NCI-H2196 (cell line): ENCODE data around the gene MOB3C.
A peak's percentile ranks its signal among the peaks of the same experiment; 100 is the strongest.

ENCODE experiments used
- DNase-seq: peaks from one replicate; lab custom pipeline; 2025; ENCODE audit not compliant: unreplicated experiment; lab: John Stamatoyannopoulos, UW

The MOB3C gene

DNA sequence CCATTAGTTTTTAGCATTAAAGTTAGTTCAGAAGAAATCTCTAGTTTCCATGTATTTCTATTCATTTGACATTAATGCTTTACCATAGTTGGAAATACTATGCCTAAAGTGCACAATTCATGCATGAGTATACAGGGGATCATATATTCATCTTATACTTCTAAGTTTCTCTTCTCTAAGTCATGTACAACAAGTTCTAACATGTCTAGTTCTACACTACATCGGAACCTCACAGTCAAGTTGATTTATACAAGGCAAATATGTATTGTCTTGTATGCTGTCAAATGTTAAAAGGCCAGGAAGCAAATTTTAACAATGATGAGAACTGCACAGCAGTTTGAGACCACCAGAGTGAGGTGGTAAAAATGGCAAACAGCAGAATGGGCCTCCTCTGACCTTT is 22.9 kb upstream of the MOB3C start:
- DNase-seq, result no peak

DNA sequence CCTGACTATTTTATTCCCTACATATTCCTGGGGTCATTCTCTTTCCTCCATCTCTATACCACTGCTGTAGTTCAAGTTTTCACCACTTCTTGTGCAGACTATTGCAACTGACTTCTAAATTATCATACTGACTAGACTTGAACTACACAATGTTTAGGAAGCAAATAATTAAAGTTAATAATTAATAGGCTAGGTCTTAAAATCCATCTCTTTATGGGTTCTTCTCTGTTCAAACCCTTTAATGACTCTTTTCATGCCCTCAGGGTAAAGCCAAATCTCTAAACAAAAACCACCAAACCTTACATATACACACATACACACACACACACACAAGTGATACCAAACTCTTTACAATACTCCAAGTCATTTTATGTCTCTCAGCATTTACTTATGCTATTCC is 22.3 kb upstream of the MOB3C start:
- no peak for DNase-seq

DNA sequence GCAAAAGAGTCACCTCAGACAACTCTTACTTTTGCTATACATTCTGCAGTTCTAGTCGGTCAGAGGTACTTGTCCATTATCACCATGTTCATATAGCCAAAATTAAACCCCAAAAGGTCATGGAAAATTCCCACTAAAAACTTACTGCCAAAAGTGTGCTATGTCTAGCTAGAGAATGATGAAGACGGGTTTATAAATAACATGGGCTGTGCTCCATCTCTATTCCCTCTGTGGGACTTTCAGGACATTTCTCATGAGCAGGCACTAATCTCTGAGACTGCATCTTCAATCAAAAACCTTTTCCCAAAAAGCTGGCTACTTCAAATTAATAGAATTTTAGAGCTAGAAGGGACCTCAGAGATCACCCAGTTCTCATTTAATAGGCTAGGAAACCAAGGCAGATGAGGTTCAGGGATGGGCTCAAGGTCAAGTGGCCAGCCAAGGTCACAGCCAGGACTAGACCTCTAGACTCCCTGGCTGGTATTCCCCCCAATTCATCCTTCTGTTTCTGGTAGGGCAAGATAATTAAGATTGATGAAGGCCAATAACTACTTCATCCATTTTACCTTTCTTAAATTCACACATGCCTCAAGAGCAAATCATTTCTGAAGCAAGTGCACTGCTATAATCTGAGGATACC is 21.0 kb upstream of the MOB3C start:
- DNase-seq, result no peak

DNA sequence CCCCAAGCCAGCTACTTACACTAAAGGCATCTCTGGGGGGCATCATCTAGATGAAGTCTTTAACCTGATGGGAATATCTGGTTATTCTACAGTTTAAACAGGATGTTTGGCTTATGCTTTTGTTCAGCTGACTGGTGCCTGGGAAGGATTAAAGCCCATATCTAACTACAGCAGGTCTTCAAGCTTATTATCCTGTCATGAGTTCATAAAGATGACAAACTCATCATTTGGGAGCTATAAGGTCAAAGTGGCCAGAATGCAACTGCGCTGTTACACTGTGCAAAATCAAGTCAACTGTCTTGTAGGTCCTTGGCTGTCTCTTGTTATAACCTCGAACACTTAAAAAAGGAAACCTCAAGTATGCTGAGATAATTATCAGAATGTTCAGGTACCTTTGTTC is 18.6 kb upstream of the MOB3C start:
- DNase-seq, result no peak

DNA sequence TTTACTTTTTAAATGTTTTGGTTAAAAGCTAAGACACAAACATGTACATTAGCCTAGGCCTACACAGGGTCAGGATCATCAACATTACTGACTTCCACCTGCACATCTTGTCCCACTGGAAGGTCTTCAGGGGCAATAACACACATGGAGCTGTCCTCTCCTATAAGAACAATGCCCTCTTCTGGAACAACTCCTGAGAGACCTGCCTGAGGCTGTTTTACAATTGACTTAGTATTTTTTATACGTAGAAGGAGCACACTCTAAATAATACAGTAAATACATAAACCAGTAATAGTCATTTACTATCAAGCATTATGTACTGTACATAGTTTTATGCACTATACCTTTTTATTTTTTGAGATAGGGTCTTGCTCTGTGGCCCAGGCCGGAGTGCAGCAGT is 14.1 kb upstream of the MOB3C start:
- no peak for DNase-seq

DNA sequence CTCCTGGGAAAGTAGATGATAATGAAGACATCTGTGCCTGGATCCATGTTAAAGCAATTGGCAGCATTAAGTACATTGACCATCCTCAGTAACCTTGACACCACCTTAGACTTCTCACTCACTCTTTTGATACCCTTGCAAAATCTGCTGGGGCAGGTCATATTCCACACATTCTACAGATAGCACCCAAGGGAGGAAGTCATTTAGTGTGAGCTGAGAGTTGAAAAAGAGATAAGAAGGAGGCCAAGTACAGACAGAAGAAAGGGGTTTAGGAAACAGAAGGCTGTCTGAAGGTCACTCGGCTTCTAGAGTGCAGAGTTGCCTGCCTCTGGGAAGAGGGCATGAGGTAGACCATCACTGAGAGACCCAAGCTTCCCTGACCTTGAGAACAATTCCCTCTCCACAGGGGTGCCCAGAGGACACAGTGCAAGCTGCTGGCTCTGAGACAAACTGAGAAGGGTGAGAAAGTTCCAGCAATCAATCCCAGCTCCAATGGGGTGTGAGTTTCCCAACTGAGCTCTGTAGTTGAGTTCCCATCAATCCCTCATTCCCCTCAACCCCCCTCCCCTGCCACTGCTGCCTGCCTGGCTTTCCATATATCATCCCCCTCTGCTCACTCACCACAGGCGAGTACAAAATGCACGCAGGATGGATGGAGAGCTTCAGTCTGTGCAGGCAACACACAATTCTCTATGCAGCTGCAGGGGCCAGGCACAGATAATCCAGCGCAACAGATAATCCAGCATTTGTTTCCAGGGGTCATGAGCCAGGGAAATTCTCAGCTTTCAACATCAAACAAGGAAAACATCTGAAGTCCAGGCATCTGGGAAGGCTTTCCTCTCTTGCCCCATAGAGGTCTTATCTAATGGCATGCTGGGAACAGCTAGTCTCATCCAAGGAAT is 7.4 kb upstream of the MOB3C start:
- no peak for DNase-seq

DNA sequence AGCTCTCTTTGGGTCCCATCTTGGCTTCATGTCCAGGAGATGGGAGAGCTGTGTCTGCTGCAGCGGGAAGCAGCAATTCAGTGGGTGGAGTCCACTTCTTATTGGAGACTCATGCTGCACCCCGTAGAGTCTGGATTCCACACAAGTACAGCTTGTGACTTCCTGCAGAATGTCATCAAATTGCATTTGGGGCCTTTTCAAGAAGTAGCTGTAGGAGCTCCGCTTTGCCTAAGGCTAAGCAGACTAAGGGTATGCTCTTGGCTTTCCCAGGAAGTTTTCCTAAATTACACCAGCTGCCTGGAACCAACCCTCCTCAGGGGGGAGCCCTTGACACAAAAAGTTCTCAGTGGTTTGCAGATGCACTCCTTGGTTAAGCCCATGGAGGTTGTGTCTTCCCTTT is 5.7 kb upstream of the MOB3C start:
- peak; percentile 24 for DNase-seq

DNA sequence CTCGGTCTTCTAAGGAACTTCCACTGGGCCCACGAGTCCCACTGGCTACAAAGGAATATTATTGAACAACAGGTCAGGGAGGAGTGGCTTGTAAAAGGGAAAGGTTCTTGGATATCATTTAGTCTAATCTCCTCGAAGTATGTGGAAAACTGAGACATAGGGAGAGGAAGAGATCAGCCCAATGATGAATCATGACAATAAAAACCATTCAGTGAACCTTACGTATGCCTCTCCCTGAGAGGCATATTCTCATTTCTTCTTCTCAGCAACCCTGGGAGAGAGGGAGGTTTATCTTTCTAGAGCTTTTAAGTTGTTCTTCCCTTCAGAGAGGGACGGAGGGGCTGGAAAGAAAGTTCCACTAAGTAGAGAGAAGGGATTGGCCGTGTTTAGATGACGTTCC is 5.3 kb upstream of the MOB3C start:
- no peak for DNase-seq

DNA sequence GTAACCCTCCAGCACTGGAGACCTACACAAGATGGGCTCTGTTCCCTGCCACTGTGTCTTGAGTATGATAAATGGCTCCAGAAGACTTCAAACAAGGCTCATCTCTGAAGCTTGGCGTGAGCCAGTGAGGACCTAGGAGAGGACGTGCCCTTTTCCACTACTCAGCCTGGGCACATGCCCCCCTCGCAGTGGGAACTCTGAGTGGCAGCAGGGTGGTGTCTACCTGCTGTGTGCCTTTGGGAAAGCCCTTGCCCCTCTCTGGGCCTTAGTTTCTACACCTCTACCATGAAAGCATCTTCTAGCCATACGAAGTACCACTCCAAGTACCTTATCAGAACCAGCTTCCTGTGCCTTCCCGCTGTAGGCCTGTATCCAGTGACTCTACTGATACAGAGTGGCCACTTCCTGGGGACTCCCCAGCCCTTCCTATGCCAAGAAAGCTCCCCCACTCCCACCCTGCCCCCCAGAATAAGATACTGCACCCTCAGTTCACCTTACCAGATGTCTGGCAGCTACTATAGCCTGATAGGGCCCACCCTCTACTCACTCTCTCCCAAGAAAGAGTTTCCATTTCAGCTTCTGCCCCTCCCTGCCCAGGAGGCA is 3.1 kb upstream of the MOB3C start:
- DNase-seq, result no peak

DNA sequence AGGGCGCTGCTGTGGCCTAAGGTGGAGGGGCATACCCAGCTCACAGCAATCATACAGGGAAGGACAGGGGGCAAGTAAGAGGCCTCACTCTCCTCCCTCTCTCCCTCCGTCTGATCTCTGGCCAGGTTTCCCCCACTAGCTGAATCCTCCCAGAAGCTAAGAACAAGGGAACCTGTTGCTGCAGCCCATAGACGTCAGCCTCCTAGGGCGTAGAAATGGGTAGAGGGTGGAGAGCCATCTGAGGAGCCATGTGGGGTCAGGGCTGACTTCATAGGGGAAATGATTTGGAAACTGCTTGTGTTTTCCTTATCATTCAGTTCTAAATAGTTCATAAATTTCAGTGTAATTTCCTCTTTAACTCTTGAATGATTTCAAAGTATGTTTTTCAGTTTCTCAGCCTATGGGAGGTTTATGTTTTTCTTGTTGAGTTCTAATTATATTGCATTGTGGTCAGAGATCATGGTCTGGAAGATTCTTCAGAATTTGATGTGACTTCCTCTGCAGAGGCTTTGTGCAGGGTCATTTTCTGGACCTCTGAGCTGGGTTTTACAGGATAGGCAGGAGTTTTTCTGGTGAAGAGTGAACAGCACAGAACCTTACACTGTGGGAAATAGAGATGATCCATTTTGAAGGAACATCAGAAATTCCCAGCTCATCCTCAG is 2.3 kb upstream of the MOB3C start:
- DNase-seq, result no peak

DNA sequence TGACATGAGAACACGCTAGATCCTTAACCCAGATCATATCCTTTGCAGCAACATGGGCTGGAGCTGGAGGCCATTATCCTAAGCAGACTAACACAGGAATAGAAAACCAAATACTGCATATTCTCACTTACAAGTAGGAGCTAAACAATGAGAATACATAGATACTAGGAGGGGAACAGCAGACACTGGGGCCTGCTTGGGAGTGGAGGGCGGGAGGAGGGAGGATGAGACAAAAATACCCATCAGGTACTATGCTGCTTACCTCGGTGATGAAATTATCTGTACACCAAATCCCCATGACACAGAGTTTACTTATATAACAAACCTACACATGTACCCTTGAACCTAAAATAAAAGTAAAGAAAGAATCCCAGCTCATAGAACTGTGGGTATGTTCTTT is 1.2 kb upstream of the MOB3C start:
- DNase-seq, result no peak

DNA sequence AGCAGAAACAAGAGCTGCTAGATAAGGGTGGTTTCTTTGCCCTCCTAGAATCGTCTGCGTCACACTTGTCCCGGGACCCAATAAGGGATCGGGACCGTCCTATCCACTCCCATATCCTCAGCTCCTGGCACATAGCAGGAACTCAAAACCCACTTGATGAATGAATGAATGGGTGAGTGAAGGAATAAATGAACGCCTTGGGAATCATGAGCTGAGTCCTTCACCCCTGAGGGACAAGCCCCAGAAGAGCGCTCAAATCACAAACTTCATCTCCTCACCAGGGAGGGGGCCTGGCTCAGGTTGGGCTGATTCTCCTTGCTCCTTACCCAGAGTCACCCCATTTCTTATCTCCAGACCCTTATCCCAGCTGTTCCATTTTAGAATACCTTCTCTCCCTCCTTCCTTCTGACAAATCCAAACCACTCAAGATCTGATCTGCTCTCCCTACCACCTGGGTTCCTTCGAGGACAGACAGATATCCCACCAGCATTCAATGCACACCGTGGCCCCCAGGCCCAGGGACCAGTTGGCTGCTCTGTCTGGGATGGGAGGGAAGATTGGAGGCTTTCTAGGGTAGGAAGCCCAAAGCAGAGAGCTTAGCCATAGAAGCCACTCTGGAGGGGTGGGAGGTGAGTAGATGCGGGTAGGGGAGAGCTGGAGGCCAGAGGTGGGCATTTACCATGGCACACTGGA is 643 bp upstream of the MOB3C start:
- no peak for DNase-seq

DNA sequence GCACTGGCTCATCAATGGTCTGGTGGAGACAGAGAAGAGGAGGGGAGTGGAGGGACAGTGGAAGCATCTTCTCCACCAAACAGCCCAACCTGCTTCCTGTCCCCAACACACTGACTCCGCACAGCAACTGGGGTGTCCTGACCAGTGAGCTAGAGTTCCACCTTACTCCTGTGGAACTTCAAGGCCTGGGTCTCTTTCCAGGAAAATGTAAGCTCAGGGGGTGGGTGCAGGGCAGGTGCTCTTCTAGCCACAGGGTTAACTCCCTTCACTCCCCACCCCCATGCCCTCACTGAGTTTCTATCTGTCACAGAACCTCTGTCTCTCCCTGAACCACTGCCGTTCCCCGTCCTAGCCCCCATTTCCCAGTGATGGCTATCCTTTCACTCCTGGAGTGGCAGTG is 876 bp downstream of the MOB3C start:
- DNase-seq, result no peak

DNA sequence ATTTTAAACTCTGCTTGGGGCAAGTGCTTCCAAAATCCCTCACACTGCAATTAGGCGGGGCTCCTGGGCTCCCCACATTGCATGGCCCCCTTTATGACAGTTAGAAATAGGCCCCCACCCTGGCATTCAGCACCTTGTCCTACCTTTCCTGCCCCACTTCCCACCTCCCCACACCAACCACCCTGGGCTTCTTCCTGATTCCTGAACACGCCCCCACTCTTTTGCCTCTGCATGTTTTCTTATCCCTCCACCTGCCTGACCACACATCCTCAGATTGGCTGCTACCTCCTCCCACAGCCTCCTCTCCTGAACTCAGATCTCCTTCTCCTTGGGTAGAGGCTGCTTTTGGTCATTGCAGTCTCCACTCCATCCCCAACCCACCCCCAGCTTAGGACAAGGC is 1.5 kb downstream of the MOB3C start:
- no peak for DNase-seq

DNA sequence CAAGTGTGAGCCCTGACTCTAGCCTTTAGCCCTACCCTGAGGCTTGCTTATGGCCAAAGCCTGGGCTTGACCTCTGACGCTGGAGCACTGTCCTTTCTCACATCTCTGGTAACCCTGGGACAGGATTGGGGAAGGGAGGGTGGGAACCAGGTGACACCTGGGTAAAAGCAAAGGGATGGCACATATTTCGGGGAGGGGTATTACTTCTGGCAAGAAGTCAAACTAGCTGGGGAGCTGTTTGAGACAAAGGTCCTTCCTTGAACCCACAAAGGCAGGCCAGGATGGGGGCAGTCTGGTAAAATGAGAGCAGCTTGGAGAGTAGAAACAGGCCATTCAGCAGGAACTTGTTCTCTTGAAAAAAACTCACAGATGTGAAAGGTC is 2.0 kb downstream of the MOB3C start:
- no peak for DNase-seq

DNA sequence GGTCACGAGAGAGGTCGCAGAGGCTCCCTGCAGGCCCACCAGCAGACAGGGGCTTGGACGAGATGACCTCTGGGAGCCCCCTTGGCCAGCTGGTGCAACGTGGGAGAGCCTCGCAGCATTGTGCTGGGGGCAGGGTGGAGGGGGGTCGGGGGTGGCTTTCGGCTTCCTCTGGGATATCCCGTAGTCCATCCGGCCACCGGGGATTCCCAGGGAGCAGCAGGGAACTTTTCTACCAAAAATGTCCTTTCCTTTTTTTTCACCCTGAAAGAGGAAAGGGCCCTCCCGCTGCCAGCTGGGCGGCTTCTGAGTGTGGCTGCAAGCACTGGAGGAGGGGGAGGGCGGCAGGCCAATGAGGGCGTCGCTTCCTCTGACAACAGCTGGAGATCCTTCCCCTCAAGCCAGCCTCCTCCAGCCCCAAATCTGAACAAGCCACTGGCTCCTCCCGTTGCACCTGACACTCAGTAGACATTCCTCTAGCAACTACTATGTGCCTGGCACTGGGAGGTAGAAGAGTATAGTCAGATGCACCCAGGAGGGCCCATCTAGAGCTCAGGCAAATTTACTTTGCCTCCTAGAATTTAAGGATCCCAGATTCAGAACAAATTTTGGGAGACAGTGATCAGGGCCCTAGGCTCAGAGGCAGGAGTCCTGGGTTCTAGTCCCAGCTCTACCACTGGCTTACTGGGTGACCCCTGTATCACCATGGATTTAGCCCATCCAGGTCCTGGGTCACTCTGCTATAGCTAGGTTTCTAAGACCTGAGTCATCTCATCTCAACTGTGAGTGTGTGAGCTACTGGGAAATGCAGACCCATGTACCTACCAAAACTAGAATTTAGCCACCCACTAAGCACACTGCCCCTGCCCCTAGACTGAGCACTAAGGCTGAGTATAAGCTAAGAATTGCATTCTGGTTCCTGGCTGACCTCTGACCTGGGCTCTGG is 2.7 kb downstream of the MOB3C start:
- DNase-seq, result peak; percentile 13

DNA sequence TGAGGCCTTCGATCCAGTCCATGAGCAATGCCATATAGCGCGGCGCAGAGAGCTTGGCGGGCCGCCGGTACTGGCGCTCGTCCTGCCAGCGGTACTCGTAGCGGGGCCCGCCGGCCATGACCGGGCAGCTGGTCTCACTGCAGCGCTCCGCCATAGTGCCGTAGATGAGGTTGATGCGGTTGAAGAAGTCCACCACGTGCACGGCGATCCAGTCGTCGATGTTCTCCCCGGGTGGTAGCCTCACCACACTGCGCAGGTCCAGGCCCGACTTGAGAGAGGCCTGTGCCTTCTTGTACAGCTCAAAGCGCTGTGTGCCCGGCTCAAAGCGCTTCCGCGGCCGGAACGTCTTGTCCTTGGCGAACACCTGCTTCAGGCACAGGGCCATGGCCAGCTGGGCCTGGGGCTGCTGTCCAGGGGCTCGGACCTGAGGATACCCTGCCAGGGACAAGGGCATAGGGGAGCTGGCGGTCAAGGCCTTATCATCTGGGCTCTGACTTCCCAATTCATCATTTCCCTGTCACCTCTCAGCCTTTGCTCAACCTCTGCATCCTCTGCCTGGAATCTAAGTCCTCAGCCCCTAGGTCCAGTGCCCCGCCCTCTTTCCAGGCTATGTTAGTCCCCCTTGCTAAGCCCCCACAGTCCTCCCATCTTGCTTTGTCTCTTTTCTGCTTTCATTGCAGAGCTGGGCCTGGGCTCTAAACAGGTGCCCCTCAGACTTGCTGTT is 3.5 kb downstream of the MOB3C start:
- no peak for DNase-seq

DNA sequence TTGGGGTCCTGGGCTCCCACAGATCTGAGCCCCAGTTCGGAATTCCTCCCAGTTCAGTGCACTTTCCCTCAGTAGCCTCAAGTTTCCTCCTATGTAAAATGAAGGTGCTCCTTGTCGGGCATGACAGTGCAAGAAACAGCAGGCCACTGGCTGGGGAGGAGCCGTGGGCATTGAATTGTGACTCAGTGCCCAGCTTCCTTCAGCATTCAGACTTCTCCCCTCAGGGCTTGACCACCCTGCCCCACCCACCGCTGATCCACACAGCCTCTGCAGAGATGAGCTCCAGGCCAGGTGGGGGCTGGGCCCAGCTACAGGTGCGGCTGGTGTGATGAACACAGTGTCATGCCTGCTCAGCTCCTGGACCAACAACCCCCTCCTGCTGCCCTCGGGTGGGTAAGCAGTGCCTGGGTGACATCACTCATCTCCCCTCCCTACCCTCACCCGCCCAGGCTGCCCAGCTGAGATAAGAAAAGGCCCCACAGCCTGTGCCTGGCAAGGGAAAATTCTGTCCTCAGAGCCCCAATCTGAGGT is 4.9 kb downstream of the MOB3C start:
- DNase-seq, result no peak
